Hair follicular keratinocyte (primary cell): ENCODE measurements around the gene SPRN. TPM values are rescaled to one million over a fixed set of nuclear protein-coding genes. Genes with fewer than 3 reads are reported as not detected.

Source experiments
- total RNA-seq: library from RNA; depleted of rRNA; stranded (reverse); fragments of >200 nt; gene quantifications from 2 replicates; pipeline ENCODE4 v1.2.3, GENCODE V29; 2015

SPRN gene
- 0.16 TPM in 1 of 2 replicates, not detected in the other for total RNA-seq

GRCh38 chr10:133424601-133425000 is at the start of gene SPRN:
SPRN (minus strand) TSS chr10:133424625; CDS start chr10:133423681, 944 bp downstream.

GRCh38 chr10:133453516-133454203 is 29.2 kb upstream of the SPRN start, which contains the start of gene SCART1:
SCART1 (plus strand) TSS chr10:133453945; CDS start chr10:133453998, 53 bp downstream.

GRCh38 chr10:133394064-133394663 is 30.3 kb downstream of the SPRN start, which contains the start of gene MTG1:
MTG1 (plus strand) TSS chr10:133394157; CDS start chr10:133394221, 64 bp downstream.

GRCh38 chr10:133379152-133379800 is 45.1 kb downstream of the SPRN start, which contains the start of gene PAOX:
PAOX (plus strand) TSS chr10:133379262; CDS start chr10:133379317, 55 bp downstream.

GRCh38 chr10:133373174-133374090 is 51.0 kb downstream of the SPRN start, which contains the start of gene ECHS1:
ECHS1 (minus strand) TSS chr10:133373354; CDS start chr10:133373333, 21 bp downstream.

Other genes starting within 250 kb of the SPRN start
- not detected in 2 replicates for gene UTF1, start 194.4 kb downstream of the SPRN start, total RNA-seq
- not detected in 2 replicates for gene VENTX, start 186.8 kb downstream of the SPRN start, total RNA-seq
- gene ADAM8, start 147.8 kb downstream of the SPRN start, total RNA-seq = 115 and 143 TPM in 2 replicates
- gene TUBGCP2, start 115.8 kb downstream of the SPRN start, total RNA-seq = 53.7 and 67.2 TPM in 2 replicates
- gene ZNF511, start 115.7 kb downstream of the SPRN start, total RNA-seq = 28.1 and 38.3 TPM in 2 replicates
- not detected in 2 replicates for gene CALY, start 87.7 kb downstream of the SPRN start, total RNA-seq
- not detected in 2 replicates for gene PRAP1, start 77.3 kb downstream of the SPRN start, total RNA-seq
- 17.5 and 28.8 TPM in 2 replicates for gene FUOM, start 66.6 kb downstream of the SPRN start, total RNA-seq
- gene ECHS1, start 51.3 kb downstream of the SPRN start, total RNA-seq = 89.7 and 125 TPM in 2 replicates
- 2.5 and 6.9 TPM in 2 replicates for gene PAOX, start 45.4 kb downstream of the SPRN start, total RNA-seq
- 14.3 and 20.4 TPM in 2 replicates for gene MTG1, start 30.5 kb downstream of the SPRN start, total RNA-seq
- gene SCART1, start 29.3 kb upstream of the SPRN start, total RNA-seq = 0.30 and 0.31 TPM in 2 replicates
- not detected in 2 replicates for gene CYP2E1, start 102.7 kb upstream of the SPRN start, total RNA-seq
- gene SYCE1, start 141.0 kb upstream of the SPRN start, total RNA-seq = 0.42 TPM in 1 of 2 replicates, not detected in the other
- gene FRG2B, start 202.2 kb upstream of the SPRN start, total RNA-seq = not detected in 2 replicates